Tibial nerve (tissue), 4 donors: ENCODE data around the gene IFNAR2. TPM values are rescaled to one million over a fixed set of nuclear protein-coding genes. Genes with fewer than 3 reads are reported as not detected.

ENCODE experiments used
- DNase-seq, 2 donors: peaks; one replicate each; pipeline ENCODE4 v3.0.0-alpha.2; 2019; ENCODE audit warnings: low spot score in 2 of 2
- H3K27ac ChIP-seq, 4 donors: fragments of 200-600 bp; sonication (generic) in 3 of 4; one replicate each; pipeline ENCODE4 v1.5.1; 2017 to 2019; ENCODE audit warnings: mild to moderate bottlenecking in 1 of 4
- H3K27me3 ChIP-seq, 2 donors: fragments of 200-600 bp; sonication (generic) in 1 of 2; one replicate each; pipeline versions ENCODE4 v1.5.1 to v1.6.0; 2017 to 2019
- H3K36me3 ChIP-seq, 3 donors: fragments of 200-600 bp; sonication (generic); one replicate each; pipeline ENCODE4 v1.5.1; 2018 to 2019
- H3K4me1 ChIP-seq, 4 donors: fragments of 200-600 bp; sonication (generic) in 3 of 4; one replicate each; pipeline ENCODE4 v1.5.1; 2017 to 2019
- H3K4me3 ChIP-seq, 4 donors: fragments of 200-600 bp; sonication (generic) in 3 of 4; one replicate each; pipeline ENCODE4 v1.5.1; 2017 to 2019; ENCODE audit warnings: mild to moderate bottlenecking in 1 of 4, moderate library complexity in 1 of 4
- H3K9me3 ChIP-seq, 4 donors: fragments of 200-600 bp; sonication (generic) in 3 of 4; one replicate each; pipeline ENCODE4 v1.5.1; 2017 to 2019
- EP300 ChIP-seq, 2 donors: sonication (generic); formaldehyde crosslinking; IDR thresholded peaks; one replicate each; pipeline ENCODE4 v1.6.1; 2017; ENCODE audit warnings: antibody characterized with exemption in 2 of 2, mild to moderate bottlenecking in 1 of 2
- POLR2A ChIP-seq, 2 donors: fragments of 450-650 bp; IDR thresholded peaks; one replicate each; pipeline ENCODE4 v1.6.1; 2017; ENCODE audit warnings: antibody characterized with exemption in 2 of 2, mild to moderate bottlenecking in 2 of 2, moderate library complexity in 2 of 2
- WGBS, 2 donors: methylation state at CpG; one replicate each; pipeline ENCODE4 v1.1.5; 2018; 5-methylcytosine and 5-hydroxymethylcytosine counted together
- total RNA-seq, 4 donors: library from RNA; depleted of rRNA; stranded (reverse); fragments of >200 nt; gene quantifications; one replicate each; pipeline ENCODE4 v1.1.0, GENCODE V29; 2016
- TF ChIP-seq, protein P1 (sequence below), 5 experiments: fragments of 200-600 bp in 3 of 5; fragments of 450-650 bp in 2 of 5; sonication (generic) in 3 of 5; IDR thresholded peaks; one replicate each; pipeline ENCODE4 v1.5.1; 2016 to 2019; ENCODE audit warnings: antibody characterized with exemption in 5 of 5, mild to moderate bottlenecking in 3 of 5, moderate library complexity in 2 of 5

Gene IFNAR2
- total RNA-seq, 4 donors from 2014 or later, result 12.3 to 47.4 (median 29.4) TPM

DNA sequence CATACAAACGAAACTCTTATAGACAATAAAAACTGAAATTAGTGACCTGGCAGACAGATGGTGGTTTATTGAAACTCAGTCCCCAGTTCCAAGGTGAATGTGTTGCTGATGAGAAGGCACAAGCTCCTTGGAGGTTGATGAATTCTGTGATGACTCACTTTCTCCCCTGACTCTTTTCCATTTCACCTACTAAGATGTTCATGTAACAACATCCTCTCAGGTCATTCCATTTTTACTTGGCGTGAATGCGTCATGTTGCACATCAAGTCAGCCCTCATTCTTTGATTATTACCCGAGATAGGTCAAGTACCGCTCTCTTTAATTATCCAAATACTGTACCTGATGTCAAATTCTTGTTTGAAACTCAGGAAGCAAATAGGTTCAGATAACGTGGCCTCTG is 26.3 kb downstream of the IFNAR2 start:
- H3K4me1 ChIP-seq, result peaks cover 0 to 12% (median 3%) of the 10 kb centered on the region in 4 donors
- no peak for DNase-seq
- TF ChIP-seq POLR2A (IDR thresholded peaks at IDR 0.05) (no peak), EP300 (IDR thresholded peaks at IDR 0.05) (no peak)
- TF ChIP-seq, protein P1, sequence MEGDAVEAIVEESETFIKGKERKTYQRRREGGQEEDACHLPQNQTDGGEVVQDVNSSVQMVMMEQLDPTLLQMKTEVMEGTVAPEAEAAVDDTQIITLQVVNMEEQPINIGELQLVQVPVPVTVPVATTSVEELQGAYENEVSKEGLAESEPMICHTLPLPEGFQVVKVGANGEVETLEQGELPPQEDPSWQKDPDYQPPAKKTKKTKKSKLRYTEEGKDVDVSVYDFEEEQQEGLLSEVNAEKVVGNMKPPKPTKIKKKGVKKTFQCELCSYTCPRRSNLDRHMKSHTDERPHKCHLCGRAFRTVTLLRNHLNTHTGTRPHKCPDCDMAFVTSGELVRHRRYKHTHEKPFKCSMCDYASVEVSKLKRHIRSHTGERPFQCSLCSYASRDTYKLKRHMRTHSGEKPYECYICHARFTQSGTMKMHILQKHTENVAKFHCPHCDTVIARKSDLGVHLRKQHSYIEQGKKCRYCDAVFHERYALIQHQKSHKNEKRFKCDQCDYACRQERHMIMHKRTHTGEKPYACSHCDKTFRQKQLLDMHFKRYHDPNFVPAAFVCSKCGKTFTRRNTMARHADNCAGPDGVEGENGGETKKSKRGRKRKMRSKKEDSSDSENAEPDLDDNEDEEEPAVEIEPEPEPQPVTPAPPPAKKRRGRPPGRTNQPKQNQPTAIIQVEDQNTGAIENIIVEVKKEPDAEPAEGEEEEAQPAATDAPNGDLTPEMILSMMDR (IDR thresholded peaks at IDR 0.05), result no peak

DNA sequence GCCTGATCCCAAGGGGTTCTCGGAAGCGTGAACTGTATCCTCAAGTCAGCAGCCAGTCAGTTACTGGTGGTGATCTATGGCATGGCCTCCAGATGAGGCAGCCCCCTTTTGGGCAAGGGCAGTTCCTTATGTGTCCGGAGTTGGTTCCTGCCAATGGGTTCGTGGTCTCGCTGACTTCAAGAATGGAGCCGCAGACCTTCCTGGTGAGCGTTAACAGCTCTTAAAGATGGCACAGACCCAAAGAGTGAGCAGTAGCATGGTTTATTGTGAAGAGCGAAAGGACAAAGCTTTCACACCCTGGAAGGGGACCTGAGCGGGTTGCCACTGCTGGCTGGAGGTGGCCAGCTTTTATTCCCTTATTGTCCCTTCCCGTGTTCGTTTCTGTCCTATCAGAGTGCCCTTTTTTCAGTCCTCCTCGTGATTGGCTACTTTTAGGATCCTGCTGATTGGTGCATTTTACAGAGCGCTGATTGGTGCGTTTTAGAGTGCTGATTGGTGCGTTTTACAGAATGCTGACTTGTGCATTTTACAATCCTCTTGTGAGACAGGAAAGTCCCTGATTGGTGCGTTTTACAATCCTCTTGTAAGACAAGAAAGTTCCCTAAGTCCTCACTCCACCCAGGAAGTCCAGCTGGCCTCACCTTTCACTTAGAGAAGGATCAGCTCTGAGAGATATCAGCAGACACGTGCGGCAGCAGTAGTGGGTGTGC is 27.5 kb downstream of the IFNAR2 start:
- H3K4me1 ChIP-seq, result peaks cover 0 to 12% (median 3%) of the 10 kb centered on the region in 4 donors
- no peak overlapping the region for H3K4me3 ChIP-seq
- no peak for TF ChIP-seq EP300 (IDR thresholded peaks at IDR 0.05)
- no peak for TF ChIP-seq POLR2A (IDR thresholded peaks at IDR 0.05)
- TF ChIP-seq, protein P1 (IDR thresholded peaks at IDR 0.05), result no peak
- H3K36me3 ChIP-seq, result peaks cover 0 to 83% (median 14%) of the 10 kb centered on the region in 3 donors
- peaks cover 0 to 5% (median 0%) of the 10 kb centered on the region in 4 donors for H3K9me3 ChIP-seq
- DNase-seq, result no peak
- H3K27ac ChIP-seq, result no peak overlapping the region
- WGBS, 2 donors, result 93 to 94% methylated on average over 18 of the region's 18 CpGs
- H3K27me3 ChIP-seq, result no peaks in the 10 kb centered on the region

More for the DNA sequence above, 26.3 kb downstream of the IFNAR2 start:
- Histone ChIP-seq H3K27ac (no peak overlapping the region), H3K27me3 (no peaks in the 10 kb centered on the region), H3K9me3 (peaks cover 0 to 5% (median 0%) of the 10 kb centered on the region in 4 donors), H3K4me3 (no peak overlapping the region), H3K36me3 (peaks cover 0 to 87% (median 14%) of the 10 kb centered on the region in 3 donors)
- 96% methylated on average over 6 of the region's 6 CpGs for WGBS, 2 donors

DNA sequence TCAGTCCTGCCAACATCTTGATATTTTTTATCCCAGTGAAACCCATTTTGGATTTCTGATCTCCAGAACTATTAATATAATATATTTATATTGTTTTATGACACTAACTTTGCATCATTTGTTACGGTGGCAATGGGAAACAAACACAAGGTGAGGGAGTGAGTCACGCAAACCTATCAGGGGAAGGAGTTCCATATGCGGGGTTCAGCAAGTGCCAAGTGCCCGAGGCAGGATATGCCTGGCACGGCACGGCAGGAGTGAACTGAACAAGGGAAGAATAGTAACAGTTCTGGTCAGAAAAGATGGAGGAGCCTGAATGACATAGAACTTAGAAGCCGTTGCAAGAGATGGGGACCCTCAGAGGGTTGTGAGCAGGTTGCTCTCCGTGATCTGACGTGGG is 28.7 kb downstream of the IFNAR2 start:
- Histone ChIP-seq H3K27ac (peak overlapping the region in 1 of 4 donors; percentile 45), H3K27me3 (no peaks in the 10 kb centered on the region), H3K4me3 (no peak overlapping the region), H3K36me3 (peaks cover 0 to 83% (median 12%) of the 10 kb centered on the region in 3 donors), H3K4me1 (peaks cover 0 to 12% (median 3%) of the 10 kb centered on the region in 4 donors), H3K9me3 (peaks cover 0 to 5% (median 0%) of the 10 kb centered on the region in 4 donors)
- WGBS, 2 donors, result 97% methylated on average over 9 of the region's 9 CpGs
- no peak for DNase-seq
- TF ChIP-seq POLR2A (IDR thresholded peaks at IDR 0.05) (no peak), EP300 (IDR thresholded peaks at IDR 0.05) (no peak)
- TF ChIP-seq, protein P1 (IDR thresholded peaks at IDR 0.05), result no peak

DNA sequence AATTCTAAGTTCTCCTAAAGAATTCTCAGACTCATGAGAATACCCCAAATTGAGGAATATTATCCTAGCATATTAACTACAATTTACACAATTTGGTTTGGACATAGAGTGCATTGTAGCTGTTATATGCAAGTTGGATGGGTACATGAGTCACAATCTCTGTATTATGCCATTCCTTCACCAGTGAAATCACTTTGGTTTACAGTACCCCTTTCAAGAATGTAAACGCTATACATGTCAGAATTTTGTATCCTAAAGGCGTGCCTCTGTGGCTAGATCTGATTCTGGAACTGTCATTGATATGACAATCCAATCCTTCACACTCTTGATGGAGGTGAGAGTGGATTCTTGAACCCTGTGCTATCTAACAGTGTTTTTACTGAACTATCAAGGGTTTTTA is 29.7 kb downstream of the IFNAR2 start:
- Histone ChIP-seq H3K36me3 (peaks cover 0 to 83% (median 7%) of the 10 kb centered on the region in 3 donors), H3K4me3 (no peak overlapping the region), H3K4me1 (peaks cover 0 to 12% (median 3%) of the 10 kb centered on the region in 4 donors), H3K27ac (peak overlapping the region in 2 of 4 donors; percentile 5 to 45), H3K27me3 (no peaks in the 10 kb centered on the region), H3K9me3 (peaks cover 0 to 5% (median 0%) of the 10 kb centered on the region in 4 donors)
- WGBS, 2 donors, result 41 to 52% methylated on average over 2 of the region's 2 CpGs
- TF ChIP-seq POLR2A (IDR thresholded peaks at IDR 0.05) (no peak), EP300 (IDR thresholded peaks at IDR 0.05) (no peak)
- TF ChIP-seq, protein P1 (IDR thresholded peaks at IDR 0.05), result no peak
- no peak for DNase-seq

DNA sequence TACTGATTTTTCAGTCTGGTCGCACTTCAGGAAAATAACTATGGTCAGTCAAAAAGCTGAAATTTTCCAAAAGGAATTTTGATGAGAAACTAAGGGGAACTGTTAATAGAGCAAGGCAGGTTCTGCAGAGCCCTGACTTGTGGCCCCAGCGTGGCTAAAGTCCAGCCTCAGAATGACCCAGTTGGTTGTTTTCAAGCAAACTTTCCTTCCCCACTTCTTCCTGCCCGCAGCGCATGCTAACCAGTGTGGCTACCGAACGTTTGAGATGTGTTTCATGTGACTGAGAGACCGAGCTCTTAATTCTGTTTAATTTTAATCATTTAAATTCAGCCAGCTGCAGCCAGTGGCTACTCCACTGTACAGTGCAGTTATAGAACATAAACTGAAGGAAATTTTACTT is 30.3 kb downstream of the IFNAR2 start:
- peaks cover 0 to 12% (median 3%) of the 10 kb centered on the region in 4 donors for H3K4me1 ChIP-seq
- TF ChIP-seq EP300 (IDR thresholded peaks at IDR 0.05) (peak in 1 of 2 donors; percentile 12), POLR2A (IDR thresholded peaks at IDR 0.05) (no peak)
- TF ChIP-seq, protein P1 (IDR thresholded peaks at IDR 0.05), result no peak
- H3K27ac ChIP-seq, result peak overlapping the region in 2 of 4 donors; percentile 5 to 45
- 44 to 46% methylated on average over 7 of the region's 7 CpGs for WGBS, 2 donors
- H3K9me3 ChIP-seq, result peaks cover 0 to 5% (median 0%) of the 10 kb centered on the region in 4 donors
- no peaks in the 10 kb centered on the region for H3K27me3 ChIP-seq
- H3K4me3 ChIP-seq, result no peak overlapping the region
- H3K36me3 ChIP-seq, result peaks cover 0 to 77% (median 7%) of the 10 kb centered on the region in 3 donors
- DNase-seq, result no peak
